Sigmoid colon (tissue), 7 donors: ENCODE results near the gene IKZF4. TPM values are rescaled to one million over a fixed set of nuclear protein-coding genes. Genes with fewer than 3 reads are reported as not detected.

Experiments
- DNase-seq: peaks from one replicate; pipeline ENCODE4 v3.0.0-alpha.2; 2019
- H3K27ac ChIP-seq, 4 donors: fragments of 200-600 bp; sonication (generic); one replicate each; pipeline ENCODE4 v1.5.1; 2016 to 2019; ENCODE audit warnings: mild to moderate bottlenecking in 1 of 4
- H3K27me3 ChIP-seq, 3 donors: fragments of 200-600 bp; sonication (generic); one replicate each; pipeline ENCODE4 v1.5.1; 2019; ENCODE audit warnings: mild to moderate bottlenecking in 1 of 3
- H3K36me3 ChIP-seq, 4 donors: fragments of 200-600 bp; sonication (generic); one replicate each; pipeline ENCODE4 v1.5.1; 2016 to 2019
- H3K4me1 ChIP-seq, 4 donors: fragments of 200-600 bp; sonication (generic); one replicate each; pipeline ENCODE4 v1.5.1; 2017 to 2019
- H3K4me3 ChIP-seq, 4 donors: fragments of 200-600 bp; sonication (generic); one replicate each; pipeline ENCODE4 v1.5.1; 2017 to 2019; ENCODE audit warnings: mild to moderate bottlenecking in 2 of 4, moderate library complexity in 1 of 4
- H3K9me3 ChIP-seq, 4 donors: fragments of 200-600 bp in 3 of 4; sonication (generic) in 3 of 4; one replicate each; pipeline versions ENCODE4 v1.5.1 to v1.6.1; 2013 to 2019
- CTCF ChIP-seq, 4 experiments: fragments of 450-650 bp in 3 of 4; fragments of 200-600 bp in 1 of 4; IDR thresholded peaks; one replicate each; pipeline ENCODE4 v1.5.1; 2016 to 2019; ENCODE audit warnings: antibody characterized with exemption in 4 of 4, mild to moderate bottlenecking in 3 of 4, moderate library complexity in 2 of 4
- EP300 ChIP-seq, 4 donors: sonication (generic); formaldehyde crosslinking; IDR thresholded peaks; one replicate each; pipeline ENCODE4 v1.6.1; 2017; ENCODE audit warnings: antibody characterized with exemption in 4 of 4
- POLR2A ChIP-seq, 2 donors: fragments of 450-650 bp; IDR thresholded peaks; one replicate each; pipeline ENCODE4 v1.6.1; 2016; ENCODE audit warnings: antibody characterized with exemption in 2 of 2, mild to moderate bottlenecking in 2 of 2, moderate library complexity in 2 of 2
- POLR2AphosphoS5 ChIP-seq, 4 donors: sonication (generic); formaldehyde crosslinking; IDR thresholded peaks; one replicate each; pipeline ENCODE4 v1.6.1; 2017; ENCODE audit warnings: antibody characterized with exemption in 4 of 4
- WGBS, 2 donors: extraction: QIAGEN DNeasy Blood & Tissue Kit; methylation state at CpG; one replicate each; pipeline ENCODE4 v1.1.7; 2013; 5-methylcytosine and 5-hydroxymethylcytosine counted together
- intact Hi-C: fragments of 100-400 bp; cut with DNase I; formaldehyde crosslinking; loops from one replicate; pipeline ENCODE4 v1.15.1; 2023
- polyA plus RNA-seq, 3 donors: library from polyadenylated mRNA; stranded (reverse); fragments of 200-250 nt; gene quantifications; one replicate each; pipeline ENCODE4 v1.2.3, GENCODE V29; 2013
- total RNA-seq, 4 donors: library from RNA; depleted of rRNA; stranded (reverse); fragments of >200 nt; gene quantifications; one replicate each; pipeline ENCODE4 v1.1.0, GENCODE V29; 2016
- donor health status: healthy with polysubstance abuse.
- donor health status: Bipolar disorder and iron deficiency.
- donor health status: healthy.

The IKZF4 gene
- total RNA-seq (10 to 100 TPM in 1 of 4 donors, 1 to 10 TPM in 3; 2.3 to 23.8 (median 4.9) TPM), polyA plus RNA-seq (1 to 10 TPM in 2 of 3 donors, under 1 TPM in 1; 0.92 to 2.4 (median 1.2) TPM)

DNA sequence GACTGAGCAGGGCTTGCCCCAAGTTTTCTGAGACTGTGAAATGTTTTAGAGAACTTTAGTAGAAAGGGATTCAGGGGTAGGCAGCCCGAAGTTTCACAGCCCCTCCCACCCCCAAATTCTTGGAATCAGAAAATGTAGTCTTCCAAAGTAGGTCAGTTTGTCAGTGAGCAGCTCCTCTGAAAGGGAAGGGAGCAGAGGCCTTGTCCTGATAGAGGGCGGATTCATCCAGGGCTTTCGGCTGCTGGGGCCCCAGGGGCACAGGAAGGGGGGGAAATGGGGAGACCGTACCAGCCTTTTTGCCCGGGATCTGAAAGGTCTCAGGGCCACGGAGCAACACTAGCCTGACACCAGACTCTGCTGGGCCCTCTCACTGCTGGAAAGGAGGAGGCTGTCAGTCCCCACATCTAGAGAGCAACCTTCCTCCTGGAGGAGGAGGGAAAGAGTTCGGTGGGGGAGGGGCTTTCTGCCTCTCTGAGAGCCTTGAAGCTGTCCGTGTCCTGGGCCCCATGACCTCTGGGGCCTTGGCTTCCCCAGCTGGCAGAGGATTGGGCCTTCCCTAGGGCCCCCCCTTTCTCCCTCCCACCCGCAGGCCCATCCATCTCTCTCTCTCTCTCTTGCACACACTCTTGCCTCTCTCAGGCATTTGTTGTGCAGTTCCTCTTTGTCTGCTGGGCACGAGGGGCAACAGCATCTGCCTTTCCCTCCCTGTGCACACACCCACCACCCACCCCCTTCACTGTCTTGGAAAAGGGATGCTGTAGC lies at the start of gene IKZF4:
Gene IKZF4 (plus strand): TSS at position 621 of the 762 bp plus-strand sequence. CDS start 451 bp downstream, outside the sequence.
- Histone ChIP-seq H3K4me3 (peak within 1 kb of the TSS; percentile 19 to 43 (median 36)), H3K4me1 (peaks cover 0 to 28% (median 26%) of the 10 kb centered on the region in 4 donors), H3K27me3 (no peaks in the 10 kb centered on the region), H3K27ac (peak within 1 kb of the TSS; percentile 70 to 79 (median 75)), H3K36me3 (peaks cover 0 to 29% (median 3%) of the 10 kb centered on the region in 4 donors), H3K9me3 (no peaks in the 10 kb centered on the region)
- intact Hi-C loops, result no loop called here
- peak; percentile 89 for DNase-seq
- TF ChIP-seq EP300 (IDR thresholded peaks at IDR 0.05) (no peak), POLR2AphosphoS5 (IDR thresholded peaks at IDR 0.05) (no peak), CTCF (IDR thresholded peaks at IDR 0.05) (no peak)
- whole genome bisulfite sequencing, 2 donors, result 31 to 66% methylated on average over 10 of the region's 10 CpGs

GRCh38 chr12:55972042-55972441 lies 48.8 kb upstream of the IKZF4 start:
- Histone ChIP-seq H3K27me3 (no peaks in the 10 kb centered on the region), H3K9me3 (no peaks in the 10 kb centered on the region), H3K27ac (peak overlapping the region; percentile 86 to 92 (median 90)), H3K36me3 (peaks cover 0 to 13% (median 0%) of the 10 kb centered on the region in 4 donors), H3K4me1 (peaks cover 0 to 49% (median 36%) of the 10 kb centered on the region in 4 donors), H3K4me3 (peak overlapping the region in 1 of 4 donors; percentile 62)
- intact Hi-C loops, result no loop called here
- DNase-seq, result peak; percentile 40
- no peak for TF ChIP-seq POLR2A (IDR thresholded peaks at IDR 0.05)
- TF ChIP-seq POLR2AphosphoS5 (IDR thresholded peaks at IDR 0.05), result no peak
- TF ChIP-seq EP300 (IDR thresholded peaks at IDR 0.05), result no peak
- no peak for TF ChIP-seq CTCF (IDR thresholded peaks at IDR 0.05)
- 50 to 69% methylated on average over 3 of the region's 3 CpGs for WGBS, 2 donors

DNA sequence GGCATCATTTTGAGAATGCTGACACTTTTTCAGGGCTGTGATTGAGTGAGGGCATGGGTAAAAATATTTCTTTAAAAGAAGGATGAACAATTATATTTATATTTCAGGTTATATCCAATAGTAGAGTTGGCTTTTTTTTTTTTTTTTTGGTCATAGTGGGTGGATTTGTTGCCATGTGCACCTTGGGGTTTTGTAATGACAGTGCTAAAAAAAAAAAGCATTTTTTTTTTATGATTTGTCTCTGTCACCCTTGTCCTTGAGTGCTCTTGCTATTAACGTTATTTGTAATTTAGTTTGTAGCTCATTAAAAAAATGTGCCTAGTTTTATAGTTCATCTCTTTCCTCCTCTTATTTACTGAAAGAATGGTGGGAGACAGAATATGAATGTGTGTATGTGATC lies 48.4 kb upstream of the IKZF4 start:
- no peak for TF ChIP-seq CTCF (IDR thresholded peaks at IDR 0.05)
- TF ChIP-seq POLR2AphosphoS5 (IDR thresholded peaks at IDR 0.05), result no peak
- no peak for TF ChIP-seq EP300 (IDR thresholded peaks at IDR 0.05)
- no peak for TF ChIP-seq POLR2A (IDR thresholded peaks at IDR 0.05)
- Histone ChIP-seq H3K4me1 (peaks cover 0 to 50% (median 34%) of the 10 kb centered on the region in 4 donors), H3K27me3 (no peaks in the 10 kb centered on the region), H3K36me3 (peaks cover 0 to 14% (median 0%) of the 10 kb centered on the region in 4 donors), H3K9me3 (no peaks in the 10 kb centered on the region), H3K4me3 (peak overlapping the region in 3 of 4 donors; percentile 54 to 62 (median 59)), H3K27ac (peak overlapping the region; percentile 86 to 92 (median 90))
- DNase-seq, result no peak
- intact Hi-C loops, result no loop called here
- 13 to 31% methylated on average over 1 of the region's 1 CpG for WGBS, 2 donors

GRCh38 chr12:55972911-55973598 lies 47.8 kb upstream of the IKZF4 start:
- H3K27me3 ChIP-seq, result no peaks in the 10 kb centered on the region
- no peak for DNase-seq
- peak overlapping the region; percentile 86 to 92 (median 90) for H3K27ac ChIP-seq
- TF ChIP-seq CTCF (IDR thresholded peaks at IDR 0.05) (no peak), POLR2A (IDR thresholded peaks at IDR 0.05) (peak; percentile 80 to 85), POLR2AphosphoS5 (IDR thresholded peaks at IDR 0.05) (peak; percentile 79 to 92 (median 90)), EP300 (IDR thresholded peaks at IDR 0.05) (no peak)
- peaks cover 0 to 14% (median 0%) of the 10 kb centered on the region in 4 donors for H3K36me3 ChIP-seq
- no peaks in the 10 kb centered on the region for H3K9me3 ChIP-seq
- H3K4me1 ChIP-seq, result peaks cover 0 to 47% (median 33%) of the 10 kb centered on the region in 4 donors
- WGBS, 2 donors, result 0 to 1% methylated on average over 18 of the region's 18 CpGs
- intact Hi-C loops, result no loop called here
- H3K4me3 ChIP-seq, result peak overlapping the region; percentile 47 to 62 (median 56)
